C4-2B (cell line): ENCODE measurements around the gene MEF2C.

Source experiments
- ZFX ChIP-seq: fragments of 450-650 bp; IDR thresholded peaks from 2 replicates; pipeline ENCODE4 v1.6.1; 2017
- TF ChIP-seq, protein P1 (sequence below): fragments of 450-650 bp; conservative IDR thresholded peaks from 2 replicates; pipeline ENCODE4 v1.5.1; 2017; ENCODE audit warnings: mild to moderate bottlenecking

DNA sequence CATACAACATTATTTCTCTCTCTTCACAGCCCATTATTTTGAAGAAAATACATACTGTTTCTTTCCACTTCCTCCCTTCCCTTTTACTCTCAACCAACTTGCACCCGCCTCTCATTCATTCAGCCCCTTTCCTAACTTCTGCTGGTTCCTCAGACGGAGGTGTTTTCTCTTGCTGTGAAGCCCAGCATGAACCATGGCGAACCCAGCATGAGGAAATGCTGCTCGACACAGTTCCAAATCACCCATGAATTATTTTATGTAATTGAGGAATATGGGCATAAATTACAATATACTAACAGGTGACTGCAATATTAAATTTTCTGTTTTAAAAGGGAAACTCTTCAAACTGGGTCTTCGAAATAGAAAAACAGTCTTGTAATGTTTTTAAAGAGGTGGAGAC, 124.8 kb downstream of the MEF2C start:
- TF ChIP-seq, protein P1, sequence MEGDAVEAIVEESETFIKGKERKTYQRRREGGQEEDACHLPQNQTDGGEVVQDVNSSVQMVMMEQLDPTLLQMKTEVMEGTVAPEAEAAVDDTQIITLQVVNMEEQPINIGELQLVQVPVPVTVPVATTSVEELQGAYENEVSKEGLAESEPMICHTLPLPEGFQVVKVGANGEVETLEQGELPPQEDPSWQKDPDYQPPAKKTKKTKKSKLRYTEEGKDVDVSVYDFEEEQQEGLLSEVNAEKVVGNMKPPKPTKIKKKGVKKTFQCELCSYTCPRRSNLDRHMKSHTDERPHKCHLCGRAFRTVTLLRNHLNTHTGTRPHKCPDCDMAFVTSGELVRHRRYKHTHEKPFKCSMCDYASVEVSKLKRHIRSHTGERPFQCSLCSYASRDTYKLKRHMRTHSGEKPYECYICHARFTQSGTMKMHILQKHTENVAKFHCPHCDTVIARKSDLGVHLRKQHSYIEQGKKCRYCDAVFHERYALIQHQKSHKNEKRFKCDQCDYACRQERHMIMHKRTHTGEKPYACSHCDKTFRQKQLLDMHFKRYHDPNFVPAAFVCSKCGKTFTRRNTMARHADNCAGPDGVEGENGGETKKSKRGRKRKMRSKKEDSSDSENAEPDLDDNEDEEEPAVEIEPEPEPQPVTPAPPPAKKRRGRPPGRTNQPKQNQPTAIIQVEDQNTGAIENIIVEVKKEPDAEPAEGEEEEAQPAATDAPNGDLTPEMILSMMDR, result no peak
- no peak for TF ChIP-seq ZFX
